HG02642 (cell line): ENCODE measurements around the gene COA8.

ENCODE experiments used
- ATAC-seq: cut with Tn5 transposase; IDR thresholded peaks from one replicate; pipeline ENCODE4 v1.9.1; 2021; ENCODE audit warnings: mild to moderate bottlenecking; ENCODE audit not compliant: unreplicated experiment, poor library complexity

The COA8 gene

DNA sequence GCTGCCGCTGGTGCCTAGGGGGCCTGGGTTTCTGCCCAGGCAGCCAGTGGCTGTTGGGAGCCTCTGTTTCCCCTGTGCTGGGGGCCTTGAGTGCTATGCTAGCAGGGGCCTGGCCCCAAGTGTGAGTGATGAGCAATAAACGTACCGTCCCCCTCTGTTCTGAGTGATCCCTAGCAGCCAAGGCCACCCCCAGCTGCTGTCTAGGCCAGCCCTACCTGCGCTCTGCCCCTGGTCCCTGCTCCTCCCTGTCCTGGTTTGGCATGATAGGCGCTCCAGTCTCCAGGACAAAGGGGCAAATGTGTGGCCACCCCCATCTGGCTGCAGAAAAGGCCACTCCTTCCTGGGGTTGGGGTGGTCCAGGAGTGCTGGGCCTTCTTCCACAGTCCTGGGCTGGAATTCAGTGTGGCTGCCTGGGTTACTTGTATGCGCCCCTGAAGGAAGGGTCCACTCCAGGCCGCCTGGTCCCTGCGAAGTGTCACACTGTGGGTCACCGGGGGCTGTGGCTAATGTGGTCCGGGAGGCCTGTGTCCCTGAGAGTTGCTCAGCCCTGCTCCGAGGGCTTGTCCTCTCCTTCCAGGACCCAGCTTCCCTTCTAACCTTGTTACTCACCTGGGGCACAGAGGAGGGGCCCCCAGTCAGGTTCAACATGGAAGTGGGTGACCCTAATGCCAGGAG is 26.7 kb upstream of the COA8 start:
- no peak for ATAC-seq

DNA sequence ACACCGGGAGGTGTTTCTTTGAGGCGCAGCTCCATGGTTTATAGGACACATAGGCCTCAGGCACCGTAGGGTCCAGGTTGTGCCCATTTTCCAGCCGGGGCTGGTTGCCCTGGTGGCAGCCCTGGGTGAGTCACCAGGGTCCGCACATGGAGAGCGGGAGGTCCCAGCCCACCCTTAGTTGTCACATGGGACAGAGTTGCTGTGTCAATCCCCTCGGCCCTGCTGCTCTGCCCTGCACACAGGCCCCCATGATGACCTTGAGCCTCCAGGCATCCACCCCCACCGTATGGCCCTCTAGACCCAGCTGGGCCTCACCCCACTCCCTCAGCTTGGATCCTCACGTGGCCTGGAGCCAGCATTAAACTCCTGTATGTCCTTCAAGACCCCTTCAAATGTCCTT is 26.1 kb upstream of the COA8 start:
- ATAC-seq: no peak

DNA sequence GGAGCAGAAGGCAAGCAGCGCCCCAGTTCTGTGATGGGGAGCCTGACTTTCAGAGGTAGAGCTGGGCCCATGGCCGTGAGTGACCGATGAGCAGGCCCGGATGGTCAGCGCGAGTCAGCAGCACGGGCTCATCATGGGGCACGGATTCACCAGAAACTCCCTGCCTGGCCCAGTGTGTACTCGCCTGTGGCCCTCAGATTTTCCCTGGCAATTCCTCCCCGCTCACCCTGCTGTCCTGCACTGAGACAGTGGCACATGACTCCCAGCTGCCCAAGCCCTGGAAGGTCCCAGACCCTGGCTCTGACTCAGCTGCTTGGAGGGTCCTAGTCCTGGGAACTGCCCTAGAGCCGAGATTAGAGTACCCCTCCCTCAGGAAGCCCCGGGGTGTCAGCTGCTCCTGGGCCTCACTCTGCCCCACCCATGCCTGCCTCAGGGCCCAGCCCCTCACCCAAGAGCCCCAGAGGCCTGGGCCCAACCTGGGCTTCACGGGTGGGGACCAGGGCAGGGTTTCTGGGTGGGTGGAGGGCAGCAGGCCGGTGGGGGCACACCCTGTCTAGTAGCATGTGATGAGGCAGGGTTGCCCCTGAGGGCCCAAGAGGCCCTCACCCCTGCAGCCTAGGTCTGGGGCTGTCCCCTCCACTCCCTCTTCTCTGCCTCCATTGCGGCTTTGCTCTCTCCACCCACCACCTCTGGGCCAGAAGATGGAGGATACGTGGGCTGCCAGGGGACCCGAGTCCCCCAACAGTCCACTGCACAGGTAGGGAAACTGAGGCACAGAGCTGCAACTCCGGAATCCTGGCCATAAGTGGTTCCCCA is 25.4 kb upstream of the COA8 start:
- no peak for ATAC-seq

DNA sequence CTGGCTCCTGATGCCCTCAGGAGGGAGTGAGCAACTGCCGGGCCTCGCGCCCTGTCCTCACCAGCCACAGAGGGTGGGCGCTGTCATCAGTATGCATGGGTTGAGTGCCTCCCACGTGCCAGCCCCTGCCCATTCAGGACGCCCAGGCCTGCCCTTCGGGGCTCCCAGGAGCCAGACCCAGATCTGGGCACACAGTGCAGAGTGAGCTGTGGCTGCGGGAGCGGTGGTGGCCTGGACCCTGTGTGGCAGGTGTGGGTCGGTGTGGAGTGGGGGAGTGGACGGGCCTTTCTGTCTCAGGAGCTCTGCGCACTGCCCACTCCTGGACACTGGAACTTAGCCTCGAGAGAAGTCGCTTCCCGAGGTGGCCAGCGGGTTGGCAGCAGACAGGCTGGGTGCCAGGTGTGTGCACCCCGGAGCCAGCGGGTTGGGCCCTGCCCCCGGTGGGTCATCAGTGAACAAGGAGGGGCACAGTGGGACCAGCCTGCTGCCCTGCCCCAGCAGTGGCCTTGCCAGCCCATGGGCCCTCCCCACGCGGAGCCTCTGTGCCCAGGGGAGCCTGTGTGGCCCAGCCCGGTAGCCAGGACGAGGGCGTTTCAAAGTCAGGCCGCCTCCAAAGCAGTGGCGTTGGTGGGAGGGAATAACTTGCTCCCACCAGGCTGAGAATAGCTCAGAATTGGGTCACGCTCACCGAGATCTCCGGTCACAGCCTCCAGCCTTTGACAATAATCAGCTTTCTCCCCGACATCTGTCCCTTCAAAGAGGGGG is 24.3 kb upstream of the COA8 start:
- ATAC-seq: no peak

DNA sequence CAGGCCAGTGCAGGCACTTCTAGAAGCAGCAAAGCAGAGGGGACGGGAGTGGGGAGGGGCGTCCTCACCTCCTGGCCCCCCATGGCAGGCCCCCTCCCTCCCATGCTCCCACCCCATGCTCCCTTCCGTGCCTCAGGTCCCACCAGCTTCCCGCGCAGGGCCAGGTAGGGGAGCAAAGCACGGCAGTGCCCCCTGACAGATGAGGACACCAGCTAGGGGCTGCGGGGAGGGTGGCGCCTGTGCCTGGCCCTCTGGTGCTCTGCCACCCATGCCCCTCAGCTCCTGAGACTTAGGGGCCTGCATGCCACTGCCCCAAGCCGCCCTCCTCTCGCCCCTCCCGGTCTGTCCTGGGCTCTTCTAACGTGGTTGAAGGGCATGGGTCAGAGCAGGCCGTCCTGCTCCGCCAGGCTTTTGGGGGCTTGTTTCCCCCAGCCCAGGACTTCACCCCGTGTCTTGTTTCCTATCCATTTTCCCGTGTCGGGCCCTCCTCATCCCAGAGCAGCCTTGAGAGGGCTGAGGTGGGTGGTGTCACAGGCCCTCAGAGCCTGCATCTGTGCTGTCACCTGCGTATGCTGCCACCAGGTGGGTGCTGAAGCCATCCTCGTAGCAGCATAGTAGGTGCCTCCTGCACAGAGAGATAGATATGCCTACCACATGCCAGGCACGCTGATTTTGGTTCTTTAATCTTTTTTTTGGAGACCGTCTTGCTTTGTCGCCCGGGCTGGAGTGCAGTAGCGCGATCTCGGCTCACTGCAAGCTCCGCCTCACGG is 23.5 kb upstream of the COA8 start:
- ATAC-seq: no peak

DNA sequence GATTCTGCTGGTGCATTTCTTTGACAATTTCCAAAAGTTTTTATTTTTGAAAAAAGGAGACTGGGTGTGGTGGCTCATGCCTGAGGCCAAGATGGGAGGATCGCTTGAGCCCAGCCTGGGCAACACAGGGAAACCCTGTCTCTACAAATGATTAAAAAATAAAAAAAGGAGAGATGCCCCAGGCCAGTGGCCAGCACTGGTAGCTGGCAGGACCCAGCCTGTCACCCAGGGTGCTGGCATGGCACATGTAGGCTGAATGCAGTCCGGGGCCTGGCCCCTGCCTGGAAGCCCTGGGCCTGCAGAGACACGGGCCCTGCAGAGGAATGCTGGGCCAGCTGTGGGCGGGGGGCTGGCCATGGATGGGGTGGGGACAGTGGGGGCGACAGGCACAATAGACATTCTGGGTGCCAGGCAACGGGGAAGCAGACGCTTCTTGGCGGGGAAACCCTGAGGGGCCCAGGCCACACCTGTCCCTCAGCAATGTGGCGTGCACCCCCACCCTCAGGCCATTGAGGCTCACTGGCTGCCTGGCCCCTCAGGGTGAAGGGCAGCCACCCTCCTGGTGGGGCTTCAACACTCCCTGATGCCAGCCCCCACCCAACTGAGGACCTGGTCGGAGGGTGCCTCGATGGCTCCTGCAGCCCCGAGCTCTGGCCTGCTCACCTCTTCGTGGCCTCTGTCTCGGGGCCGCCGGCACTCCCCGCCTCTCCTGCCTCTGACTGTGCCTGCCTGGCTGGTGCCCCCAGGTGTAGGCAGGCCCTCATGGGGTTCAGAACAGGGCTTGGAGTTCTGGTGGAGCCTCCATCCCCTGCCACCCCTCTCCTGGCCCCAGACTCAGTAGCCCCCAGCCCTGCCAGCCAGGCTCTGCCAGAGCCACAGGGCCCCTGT is 21.7 kb upstream of the COA8 start:
- no peak for ATAC-seq

DNA sequence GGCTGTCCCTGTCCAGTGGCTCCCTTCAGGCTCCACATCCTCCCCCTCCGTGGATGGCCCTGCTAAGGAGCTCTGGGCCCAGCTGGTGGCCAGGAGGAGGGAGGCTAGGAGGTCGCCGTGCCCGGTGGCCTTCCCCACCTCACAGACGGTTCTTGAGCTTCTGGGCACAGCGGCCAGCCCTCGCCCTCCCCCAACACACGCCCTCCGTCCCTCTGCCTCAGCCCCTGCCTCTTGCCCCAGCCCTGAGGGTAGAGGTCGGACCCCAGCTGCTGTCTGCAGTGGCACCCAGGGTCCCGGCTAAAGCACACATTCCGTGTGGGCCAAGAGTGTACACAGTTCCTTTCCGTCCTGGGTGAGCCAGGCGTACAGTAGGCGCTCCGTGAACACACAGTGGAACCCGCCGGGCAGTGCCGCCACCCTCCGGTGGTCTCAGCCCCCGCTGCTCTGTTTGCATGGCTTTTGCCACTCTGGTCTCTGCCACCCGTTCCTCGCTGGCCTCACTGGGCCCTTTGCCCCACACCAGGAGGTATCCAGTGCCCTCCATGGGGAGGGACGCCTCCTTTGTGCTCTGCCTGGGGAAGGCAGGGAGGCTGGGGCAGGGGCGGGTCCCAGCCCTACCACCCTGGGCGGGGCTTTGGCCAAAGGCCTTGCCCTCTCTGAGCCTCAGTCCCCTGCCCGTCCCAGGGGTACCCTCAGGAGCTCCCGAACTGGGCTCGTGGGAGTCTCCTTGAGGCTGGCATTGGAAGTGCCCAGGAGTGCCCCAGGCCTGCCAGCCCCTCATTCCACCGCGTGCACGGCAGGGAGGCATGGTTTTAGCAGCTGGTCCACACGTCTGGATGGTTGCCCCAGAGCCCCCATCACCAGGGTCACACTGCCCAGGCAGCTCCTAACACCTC is 20.8 kb upstream of the COA8 start:
- no peak for ATAC-seq

DNA sequence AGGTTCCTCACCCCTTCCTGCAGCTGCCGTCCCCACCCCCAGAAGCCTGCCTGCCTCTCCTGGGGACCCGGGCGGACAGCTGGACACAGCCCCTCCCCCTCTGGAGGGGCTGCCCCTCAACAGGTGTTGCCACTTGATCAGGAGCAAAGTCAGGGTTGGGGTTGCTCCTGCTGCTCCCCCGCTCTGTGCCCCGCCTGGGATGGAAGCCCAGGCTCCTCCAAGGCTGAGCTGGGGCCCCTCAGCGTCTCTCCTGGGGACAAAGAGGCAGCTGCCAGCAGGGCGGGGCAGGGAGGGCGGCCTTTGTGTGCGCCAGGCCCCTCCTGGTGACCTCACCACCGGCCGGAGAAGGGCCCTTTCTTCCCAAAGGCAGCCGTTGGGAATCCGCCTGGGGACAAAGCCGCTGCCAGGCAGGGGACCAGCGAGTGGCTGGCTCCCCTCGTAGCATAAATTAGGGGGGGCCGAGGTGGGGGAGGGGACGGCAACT is 20.1 kb upstream of the COA8 start:
- no peak for ATAC-seq

DNA sequence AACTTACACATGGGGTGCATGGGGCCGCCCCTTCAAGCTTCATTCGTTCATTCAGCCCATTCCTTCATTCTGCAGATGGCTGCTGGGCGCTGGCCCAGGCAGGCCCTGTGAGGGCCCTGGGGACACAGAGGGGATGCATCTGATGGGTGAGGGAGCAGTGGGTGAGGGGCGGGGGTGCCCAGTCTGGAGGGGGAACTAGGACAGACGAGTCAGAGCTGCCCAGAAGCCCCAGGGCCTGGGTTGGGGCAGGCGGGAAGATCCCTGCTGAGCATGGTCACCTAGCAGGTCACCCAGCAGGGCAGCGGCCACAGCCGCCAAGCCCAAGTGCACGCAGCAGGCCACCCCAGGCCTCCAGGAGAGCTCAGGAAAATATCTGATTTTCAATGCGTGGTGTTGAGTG is 19.6 kb upstream of the COA8 start:
- no peak for ATAC-seq

DNA sequence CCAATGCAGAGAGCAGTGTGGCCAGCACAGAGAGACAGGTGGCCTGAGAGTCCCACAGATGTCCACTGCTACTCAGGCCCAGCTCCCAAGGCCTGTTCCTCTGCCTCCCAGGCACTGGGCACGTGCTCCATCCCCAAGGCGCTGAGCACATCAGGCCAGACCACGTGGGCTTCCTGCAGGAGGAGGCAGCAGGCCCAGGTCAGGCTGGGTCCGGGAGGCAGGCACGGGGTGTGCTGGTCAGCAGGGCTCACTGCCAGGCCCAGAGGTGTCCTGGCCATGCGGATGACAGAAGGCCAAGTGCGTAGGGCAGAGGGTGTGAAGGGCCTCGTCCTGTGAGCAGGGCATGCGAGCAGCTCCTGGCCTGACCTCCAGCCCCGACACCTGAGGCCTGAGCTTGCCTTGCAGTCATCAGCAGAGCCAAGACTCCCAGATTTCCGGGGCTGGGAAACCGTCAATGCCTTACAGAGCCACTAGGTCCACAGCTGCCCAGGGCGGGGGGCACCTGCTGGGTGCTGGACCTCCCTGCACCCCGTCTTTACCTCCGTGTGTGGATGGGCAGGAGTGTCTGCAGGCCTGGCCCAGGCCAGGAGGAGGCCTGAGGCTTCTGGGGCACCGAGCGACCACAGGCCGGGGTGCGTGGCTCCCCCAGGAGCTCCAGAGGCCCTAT is 18.9 kb upstream of the COA8 start:
- ATAC-seq: no peak

DNA sequence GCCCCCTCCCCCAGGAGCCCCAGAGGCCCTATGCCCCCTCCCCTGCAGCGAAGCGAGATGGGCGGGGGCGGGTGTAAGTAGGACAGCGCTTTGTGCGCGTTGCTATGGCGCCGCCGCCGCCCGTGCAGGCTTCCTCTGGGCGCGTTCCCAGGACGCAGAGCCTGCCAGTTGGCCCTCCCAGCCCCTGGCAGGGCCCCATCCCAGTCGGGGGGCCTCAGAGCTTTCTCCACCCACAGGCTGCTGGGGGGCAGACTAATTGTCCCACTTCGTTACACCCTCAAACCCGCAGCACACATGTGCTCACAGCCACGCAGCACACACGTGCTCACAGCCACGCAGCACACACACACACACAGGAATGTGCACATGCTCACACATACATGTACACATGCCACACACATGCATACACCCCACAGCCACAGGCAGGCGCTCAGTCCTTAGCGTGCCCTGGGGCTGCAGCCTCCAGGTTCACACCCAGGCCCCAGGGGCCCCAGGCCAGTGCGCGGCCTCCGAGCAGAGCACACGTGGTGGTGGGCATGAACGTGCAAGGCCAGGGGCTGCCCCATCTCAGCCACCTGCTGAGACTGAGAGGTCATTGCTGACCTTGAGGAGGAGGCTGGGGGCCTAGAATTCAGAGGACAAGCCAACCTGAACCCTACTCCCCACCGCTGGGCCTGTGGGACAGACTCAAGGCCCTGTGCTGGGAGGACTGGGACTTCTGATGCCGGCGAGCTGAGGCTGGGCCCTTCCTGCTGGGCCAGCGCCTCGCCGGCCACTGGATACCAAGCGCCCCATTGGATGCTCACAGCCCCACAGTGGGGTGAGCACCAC is 18.2 kb upstream of the COA8 start:
- no peak for ATAC-seq

DNA sequence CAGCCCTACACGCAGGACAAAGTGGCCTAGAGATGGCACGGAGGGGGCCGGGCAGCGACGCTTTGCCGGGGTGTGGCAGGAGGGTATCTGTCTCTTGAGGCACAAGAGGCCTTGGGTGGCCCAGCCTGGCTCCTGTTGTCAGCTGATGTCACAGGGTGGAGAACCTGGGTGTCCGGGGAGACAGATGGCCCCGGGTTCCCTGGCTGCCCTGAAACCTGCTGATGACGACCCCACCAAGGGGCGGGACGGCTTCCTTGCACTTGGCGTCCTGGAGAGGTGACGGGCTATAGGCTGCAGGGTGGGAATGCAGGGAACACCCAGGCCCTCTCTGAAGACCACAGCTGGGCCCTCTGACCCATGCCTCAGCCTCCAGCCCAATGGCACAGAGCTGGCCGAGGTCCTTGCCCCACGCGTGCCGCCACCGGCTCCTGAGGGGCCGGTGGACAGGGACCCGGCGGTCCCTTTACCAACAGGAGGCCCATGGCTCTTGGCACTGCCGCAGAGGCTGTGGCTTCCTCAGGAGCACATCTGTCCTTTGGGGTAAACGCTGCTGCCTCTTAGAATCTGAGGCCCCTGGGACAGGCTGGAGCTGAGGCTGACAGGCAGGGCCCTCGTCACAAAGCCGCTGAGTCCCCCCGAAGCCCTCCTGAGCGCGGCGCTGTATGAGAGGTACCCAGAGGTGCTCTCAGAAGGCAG is 17.4 kb upstream of the COA8 start:
- no peak for ATAC-seq

DNA sequence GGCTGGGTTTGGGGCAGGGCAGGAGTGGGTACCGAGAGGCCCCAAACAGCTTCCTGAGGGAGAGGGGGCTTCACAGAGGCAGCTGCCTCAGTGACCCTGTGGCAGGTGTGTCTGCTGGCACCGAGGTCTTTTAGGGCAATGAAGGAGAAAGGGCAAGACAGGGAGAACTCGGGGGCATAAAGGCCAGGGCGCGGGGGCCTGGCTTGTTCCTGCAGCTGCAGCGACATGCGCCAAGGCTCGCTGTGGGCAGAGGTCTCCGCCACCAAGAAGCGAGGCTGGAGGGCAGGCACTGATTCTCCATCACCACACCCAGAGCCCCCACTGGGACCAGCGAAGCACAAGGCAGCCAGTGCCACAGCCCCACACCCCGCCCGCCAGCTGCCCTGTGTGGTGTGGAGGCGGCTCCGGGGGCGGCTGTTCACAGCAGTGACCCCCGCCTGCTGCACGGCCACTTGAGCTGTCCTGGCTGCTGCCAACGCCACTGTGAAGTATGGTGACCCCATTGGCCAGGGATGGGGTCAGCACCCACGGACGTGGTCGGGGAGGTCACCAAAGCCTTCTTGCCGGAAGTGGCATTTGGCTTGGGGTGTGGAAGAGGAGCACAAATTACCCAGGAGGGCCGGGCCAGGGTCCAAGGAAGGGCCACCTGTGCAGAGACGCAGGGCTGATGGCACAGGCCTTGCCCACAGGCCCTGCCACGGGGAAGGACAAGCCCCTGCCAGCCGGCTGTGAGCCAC is 16.7 kb upstream of the COA8 start:
- no peak for ATAC-seq

DNA sequence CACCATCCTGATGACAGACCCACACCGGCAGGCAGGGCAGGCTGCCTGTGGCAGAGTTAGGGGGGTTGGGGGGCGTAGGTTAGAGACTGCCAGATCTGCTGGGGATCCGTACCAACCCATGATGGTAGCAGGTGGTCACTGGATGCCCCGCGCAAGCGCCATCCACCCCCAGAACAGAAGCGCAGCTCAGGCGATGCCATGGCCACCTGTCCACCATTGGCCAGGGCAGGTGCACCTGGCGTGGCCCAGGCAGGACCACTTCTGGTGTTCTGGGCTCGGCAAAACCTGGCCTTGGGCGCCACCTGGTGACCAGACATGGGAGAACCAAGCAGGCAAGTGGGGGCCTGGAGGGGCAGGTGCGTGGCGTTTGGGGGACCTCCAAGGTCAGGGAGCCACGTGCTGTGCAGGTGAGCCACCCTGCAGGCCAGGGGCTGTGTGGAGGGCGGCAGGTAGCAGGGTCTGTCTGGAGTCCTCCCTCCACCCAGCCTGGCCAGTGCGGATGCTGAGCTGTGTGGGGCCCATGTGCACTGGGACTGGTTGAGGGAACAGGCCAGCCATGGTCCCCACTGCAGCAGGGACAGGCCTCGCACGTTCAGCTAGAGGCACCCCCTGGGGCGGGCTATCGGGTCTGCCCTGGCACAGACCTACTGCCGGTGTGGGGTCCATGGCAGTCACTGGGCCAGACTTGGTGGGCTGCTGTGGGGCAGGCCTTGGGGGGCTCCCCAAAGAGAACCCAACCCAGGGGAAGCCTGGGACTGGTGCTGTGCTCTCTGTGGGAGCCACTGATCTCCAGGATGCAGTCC is 15.9 kb upstream of the COA8 start:
- ATAC-seq: no peak

DNA sequence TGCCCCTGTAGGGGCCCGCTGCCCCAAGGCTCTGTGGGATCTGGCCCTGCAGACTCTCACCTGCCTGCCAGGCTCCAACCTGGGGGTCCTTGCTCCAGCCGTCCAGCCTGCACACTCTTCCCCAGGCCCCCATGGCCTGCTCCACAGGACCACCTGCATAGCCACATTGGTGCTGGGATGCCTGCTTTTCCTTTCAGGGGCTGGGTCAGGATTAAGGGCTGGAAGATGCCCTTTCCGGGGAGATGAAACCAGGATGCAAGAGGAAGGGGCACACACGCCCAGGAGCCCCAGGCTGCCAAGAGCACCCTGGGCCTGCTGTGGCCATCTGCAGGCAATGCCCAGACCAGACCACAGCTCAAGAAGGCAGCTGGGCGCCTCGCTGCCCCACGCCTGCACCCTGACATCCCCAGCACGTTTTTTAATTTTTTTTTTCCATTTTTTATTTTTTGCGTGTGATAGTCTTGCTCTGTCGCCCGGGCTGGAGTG is 15.3 kb upstream of the COA8 start:
- ATAC-seq: no peak
